NCI-H2081 (cell line): ENCODE results near the gene EPHA4.

Experiments used
- DNase-seq, 2 experiments: peaks; one replicate each; lab custom pipeline; 2025; lab: John Stamatoyannopoulos, UW

The EPHA4 gene

DNA sequence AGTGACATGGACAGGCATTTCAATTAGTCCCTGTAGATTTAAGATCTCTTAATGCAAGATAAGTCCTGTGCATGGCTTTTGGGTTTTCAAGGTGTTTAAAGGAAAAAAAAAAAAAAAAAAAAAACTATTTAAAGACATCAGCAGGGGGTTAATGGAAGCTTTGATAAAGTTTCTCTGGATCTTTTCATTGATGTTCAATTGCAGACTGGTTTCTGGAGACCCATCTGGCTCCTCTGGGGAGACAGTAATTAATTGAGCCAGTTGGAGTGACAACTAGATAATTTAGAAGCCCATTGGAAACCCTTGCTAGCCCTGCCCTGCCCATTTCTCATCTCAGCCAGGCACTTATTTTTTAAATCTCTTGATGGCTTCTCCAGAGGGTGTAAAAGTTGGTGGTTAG lies 98.7 kb downstream of the EPHA4 start:
- DNase-seq = no peak

DNA sequence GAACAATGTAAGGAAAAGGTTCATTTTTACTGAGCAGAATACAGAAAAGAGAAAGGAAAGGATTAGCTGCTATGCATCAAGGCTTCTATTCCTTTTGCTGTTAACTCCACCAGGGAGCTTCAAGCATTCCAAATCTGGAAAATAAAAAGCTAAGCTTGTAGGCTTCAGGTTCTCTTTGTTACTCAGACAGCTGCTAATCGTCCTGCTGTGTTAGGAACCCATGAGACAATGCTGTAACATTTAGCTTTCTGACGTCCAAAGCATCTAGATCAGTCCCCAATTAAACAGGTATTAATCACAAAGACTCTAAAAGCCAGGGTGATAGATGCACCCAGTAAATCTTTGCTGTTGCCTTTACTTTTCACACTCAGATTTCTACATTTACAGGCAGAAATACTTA lies 103.8 kb downstream of the EPHA4 start:
- no peak for DNase-seq

GRCh38 chr2:221467610-221468009 lies 104.5 kb downstream of the EPHA4 start:
- DNase-seq = no peak

GRCh38 chr2:221466744-221467143 lies 105.4 kb downstream of the EPHA4 start:
- DNase-seq = no peak

DNA sequence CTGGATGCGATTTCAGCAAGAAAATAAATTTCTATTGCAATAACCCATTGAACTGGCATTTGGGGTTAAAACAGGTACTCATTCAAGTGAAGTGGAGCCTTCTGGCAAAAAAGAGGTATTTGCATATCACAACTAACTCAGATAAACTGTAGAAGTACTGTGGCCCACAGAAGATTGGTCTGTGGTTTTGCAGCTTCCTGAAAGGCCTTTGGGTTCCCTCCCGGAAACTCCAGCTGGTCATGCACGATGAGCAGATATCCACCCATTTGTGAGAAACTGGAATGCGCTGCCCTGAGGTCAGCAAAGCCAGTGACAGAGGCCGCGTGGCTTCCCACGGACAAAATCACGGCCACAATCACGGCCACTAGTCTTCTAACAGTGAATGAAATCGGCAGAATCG lies 106.3 kb downstream of the EPHA4 start:
- DNase-seq = no peak

- DNase-seq = no peak
Measured at GRCh38 chr2:221464971-221465370, 107.1 kb downstream of the EPHA4 start.

DNA sequence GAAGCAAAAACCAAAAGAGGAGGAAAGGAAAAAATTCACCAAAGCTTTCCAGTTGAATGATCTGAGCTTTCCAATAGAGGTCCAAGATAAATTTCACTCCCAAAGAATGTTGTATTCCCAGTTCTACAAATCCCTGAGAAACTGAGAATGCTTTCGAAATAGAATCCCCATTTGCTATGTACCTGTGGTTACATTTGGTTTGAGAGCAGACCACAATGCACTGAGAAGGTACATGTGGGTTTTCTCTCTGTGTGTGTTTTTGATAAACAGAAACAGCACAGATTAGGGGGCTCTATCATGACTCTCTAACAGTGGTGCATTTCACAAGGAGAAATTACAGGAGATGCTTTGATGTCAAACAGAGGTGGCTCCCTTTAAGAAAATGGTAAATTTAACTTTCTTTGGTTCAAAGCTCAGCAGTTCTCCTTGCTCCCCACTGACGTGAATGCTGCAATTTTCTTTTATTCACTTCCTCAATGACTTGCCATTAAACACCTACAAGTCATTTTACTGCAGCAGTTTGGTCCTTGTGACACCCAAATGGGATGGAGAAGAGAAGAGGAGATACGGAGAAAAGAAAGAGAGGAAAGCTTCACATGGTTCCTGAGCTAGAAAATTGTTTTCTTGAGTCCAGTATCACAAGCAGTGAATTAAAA lies 108.7 kb downstream of the EPHA4 start:
- no peak for DNase-seq

DNA sequence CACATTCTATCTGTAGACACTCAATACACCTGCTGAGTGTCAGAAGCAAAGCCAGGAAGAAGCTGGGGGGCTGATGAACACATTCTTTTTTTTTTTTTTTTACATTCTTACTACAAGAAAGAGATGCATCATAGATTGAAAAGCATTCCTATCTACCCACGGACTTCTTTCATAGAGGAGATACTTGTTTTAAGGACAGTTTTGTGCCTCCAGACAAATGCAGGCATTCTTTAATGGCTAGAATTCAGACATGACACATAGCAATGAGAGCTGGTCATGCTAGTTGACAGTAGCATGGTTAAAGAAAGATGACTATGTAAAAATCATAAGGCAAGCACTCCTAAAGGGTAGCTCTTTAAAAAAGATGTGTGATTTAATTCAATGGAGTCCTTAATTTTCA lies 110.2 kb downstream of the EPHA4 start:
- no peak for DNase-seq

DNA sequence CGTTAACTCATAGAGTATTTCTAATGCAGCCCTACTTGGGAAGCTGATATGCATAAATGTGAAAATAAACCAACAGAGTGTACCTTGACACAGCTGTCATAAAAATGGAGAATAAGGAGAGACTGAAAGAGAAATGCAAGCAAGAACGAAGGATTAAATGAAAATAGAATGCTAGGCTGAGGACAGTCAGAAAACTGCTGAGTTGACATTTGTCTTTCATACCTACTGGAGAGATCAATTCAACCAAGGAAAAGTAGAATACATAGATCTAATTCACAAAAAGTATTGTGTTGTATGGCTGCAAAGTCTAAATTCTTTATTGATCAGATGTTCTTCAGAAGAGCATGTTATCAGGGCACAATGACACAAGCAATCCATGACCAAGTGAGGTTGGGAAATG lies 112.0 kb downstream of the EPHA4 start:
- DNase-seq = no peak

DNA sequence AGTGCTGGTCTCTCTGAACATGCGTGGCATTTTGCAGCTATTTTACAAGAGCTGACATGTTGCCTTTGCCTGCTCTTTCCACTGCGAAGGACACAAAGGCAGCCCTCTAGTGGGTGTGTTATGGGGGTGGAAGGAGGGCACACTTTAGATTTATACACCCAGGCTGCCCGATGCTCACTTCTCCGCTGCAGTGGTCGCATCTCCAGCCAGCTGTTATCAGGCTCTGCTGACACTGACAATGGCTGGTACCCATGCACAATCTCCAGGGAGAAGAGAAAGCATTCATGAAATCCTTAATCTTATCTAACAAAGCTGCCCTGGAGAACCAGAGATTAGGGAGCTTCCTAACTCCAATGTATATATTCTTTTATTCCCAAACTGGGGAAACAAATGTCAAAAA lies 113.5 kb downstream of the EPHA4 start:
- no peak for DNase-seq

DNA sequence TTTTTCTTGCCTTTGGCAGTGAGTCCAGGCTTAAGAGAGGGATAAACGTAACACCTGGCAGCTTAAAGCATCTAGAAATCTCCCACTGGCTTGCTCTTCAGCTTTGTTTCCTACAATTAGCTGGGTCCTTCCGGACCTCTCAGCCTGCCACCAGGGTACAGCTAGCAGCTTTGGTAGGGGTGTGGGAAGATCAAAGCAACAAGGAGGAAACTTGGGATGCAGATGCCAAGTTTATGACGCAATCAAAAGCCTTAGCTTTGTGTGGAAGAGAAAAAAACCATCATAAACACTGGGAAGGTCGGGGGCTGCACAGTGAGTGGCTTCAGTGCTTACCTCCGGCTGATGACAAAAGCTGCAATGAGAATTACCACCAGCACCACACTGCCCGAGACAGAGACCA lies 116.9 kb downstream of the EPHA4 start:
- DNase-seq = no peak

DNA sequence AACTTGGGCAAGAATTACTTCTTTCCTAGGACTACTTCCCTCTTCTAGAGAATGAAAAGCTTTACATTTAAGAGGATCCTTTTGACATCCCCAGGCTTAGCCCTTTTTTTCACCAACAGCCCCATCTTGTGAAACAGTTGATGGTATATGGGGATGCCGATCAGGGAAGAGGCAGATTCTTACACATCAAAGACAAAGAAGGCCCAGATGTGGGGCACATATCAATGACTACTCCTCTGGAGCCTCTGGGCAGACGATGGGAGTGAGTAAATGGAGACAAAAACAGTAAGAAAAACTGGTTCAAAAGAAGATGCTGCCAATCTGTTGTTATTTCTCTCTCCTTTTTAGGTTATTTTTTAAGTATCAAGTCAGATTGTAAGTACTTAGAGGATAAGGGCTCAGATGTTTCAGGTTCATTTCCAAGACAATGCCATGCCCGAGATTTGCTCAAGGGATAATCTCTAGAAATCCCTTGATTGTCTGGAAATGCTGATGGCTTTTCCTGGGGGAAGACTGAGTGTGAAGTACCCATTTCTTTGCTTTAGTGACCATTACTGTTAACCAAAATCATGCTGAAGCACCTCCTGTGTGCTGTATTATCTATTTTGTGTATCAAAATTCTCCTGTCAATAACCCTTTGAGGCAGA lies 117.5 kb downstream of the EPHA4 start:
- no peak for DNase-seq

GRCh38 chr2:221451862-221452788 lies 120.0 kb downstream of the EPHA4 start:
- DNase-seq = no peak

GRCh38 chr2:221450280-221450679 lies 121.8 kb downstream of the EPHA4 start:
- no peak for DNase-seq

- peak in 1 of 2 experiments; percentile 12 for DNase-seq
Measured at GRCh38 chr2:221449406-221449805, 122.7 kb downstream of the EPHA4 start.

DNA sequence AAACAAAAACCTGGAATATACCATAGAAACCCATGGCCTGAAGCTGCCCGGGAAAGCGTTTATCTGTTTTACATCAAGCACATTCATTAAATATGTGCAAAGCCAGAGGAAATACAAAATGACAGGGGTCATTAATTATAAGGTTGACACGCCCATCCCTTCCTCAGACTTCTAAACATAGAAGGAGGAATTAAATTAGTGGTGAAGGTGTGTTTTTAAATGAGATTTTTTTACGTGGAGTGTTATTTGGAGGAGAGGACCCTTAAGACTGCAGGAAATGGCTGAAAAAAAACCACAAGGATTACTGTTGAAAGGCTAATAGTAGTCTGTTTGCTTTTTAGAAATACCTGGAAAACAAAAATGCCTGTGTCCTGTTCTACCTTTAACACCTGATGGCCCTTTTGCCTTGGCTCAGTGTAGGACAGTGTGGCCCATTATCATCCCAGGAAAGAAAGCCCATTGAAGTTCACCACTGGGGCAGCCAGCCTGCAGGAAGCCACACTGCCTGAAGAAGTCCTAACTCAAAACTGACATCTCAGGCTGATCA lies 123.2 kb downstream of the EPHA4 start:
- DNase-seq = no peak

- no peak for DNase-seq
Measured at GRCh38 chr2:221448057-221448843, 123.9 kb downstream of the EPHA4 start.

DNA sequence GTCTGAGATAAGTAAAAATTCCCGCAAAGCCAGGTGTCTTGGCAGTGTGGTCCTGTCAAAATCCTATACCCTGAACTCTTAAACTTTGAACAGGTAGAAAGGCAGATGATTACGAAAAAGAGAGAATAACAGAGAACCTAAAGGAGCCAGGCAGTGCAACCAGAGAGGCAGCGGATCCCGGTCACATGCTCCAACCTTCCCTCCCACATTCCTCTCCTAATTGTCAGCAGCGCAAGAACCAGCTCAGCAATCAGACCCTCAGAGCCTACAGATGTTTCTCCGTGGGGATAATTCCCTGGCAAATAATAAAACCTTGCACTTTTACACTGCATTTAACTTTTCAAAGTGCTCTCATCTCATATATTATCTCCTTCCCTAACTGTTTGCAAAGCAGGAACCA lies 124.8 kb downstream of the EPHA4 start:
- DNase-seq = no peak

- no peak for DNase-seq
Measured at GRCh38 chr2:221446140-221446539, 126.0 kb downstream of the EPHA4 start.

GRCh38 chr2:221444106-221444505 lies 128.0 kb downstream of the EPHA4 start:
- DNase-seq = no peak

DNA sequence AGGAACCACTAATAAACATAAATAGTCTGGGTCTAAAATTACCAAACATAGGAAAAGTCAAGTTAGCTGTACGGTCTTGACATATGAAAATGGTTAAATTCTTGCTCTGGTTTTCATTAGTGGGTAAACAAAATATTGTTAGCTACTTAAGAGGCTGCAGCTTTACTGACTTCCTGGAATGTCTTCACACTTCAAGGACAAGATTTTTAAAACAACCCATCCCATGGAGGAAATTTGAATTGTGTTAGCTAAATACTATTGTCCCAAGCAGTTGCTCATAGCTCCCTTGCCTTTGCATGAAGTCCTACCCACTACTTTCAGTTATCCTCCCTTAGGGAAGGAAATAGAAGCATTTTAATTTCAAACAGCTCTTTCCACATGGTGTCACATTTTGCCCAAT lies 128.5 kb downstream of the EPHA4 start:
- no peak for DNase-seq

DNA sequence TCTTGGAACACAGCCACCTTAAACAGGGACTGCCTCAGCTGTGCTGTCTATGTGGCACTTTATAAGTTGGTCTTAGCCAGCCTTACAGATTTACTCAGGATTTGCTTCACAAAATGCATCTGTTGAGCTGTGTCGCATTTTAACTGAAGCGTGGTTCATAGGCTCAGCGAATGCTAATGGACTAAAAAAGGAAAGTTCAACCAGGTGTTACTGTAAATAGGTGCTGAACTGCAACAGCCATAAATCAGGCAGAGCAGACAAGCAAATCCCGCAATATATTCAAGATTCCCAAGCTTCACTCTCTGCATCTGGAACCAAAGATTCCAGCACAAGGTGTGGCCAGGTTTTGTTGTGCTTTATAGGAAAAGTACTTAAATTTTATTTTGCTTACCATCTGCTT lies 130.0 kb downstream of the EPHA4 start:
- DNase-seq = no peak
